Measurements from ENCODE around the gene NBEA.

DNA sequence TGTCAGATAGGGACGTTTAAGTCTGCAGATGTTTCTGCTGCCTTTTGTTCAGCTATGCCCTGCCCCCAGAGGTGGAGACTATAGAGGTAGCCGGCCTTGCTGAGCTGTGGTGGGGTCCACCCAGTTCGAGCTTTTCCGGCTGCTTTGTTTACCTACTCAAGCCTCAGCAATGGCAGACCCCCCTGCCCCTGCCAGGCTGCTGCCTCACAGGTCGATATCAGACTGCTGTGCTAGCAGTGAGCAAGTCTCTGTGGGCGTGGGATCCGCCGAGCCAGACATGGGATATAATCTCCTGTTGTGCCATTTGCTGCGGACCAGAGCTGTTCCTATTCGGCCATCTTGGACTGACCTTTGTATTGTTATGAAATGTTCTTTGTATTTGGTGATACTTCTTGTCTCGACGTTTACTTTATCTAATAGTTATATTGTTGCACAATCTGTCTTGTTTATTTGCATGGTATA, 46.3 kb downstream of the NBEA start:
- TF ChIP-seq EZH2 (IDR thresholded peaks at IDR 0.05; ENCODE audit: borderline replicate concordance) (no peak), EZH2phosphoT487 (IDR thresholded peaks at IDR 0.05; ENCODE audit: low read depth, severe bottlenecking, unreplicated experiment) (no peak)
- TF ChIP-seq, protein P1, sequence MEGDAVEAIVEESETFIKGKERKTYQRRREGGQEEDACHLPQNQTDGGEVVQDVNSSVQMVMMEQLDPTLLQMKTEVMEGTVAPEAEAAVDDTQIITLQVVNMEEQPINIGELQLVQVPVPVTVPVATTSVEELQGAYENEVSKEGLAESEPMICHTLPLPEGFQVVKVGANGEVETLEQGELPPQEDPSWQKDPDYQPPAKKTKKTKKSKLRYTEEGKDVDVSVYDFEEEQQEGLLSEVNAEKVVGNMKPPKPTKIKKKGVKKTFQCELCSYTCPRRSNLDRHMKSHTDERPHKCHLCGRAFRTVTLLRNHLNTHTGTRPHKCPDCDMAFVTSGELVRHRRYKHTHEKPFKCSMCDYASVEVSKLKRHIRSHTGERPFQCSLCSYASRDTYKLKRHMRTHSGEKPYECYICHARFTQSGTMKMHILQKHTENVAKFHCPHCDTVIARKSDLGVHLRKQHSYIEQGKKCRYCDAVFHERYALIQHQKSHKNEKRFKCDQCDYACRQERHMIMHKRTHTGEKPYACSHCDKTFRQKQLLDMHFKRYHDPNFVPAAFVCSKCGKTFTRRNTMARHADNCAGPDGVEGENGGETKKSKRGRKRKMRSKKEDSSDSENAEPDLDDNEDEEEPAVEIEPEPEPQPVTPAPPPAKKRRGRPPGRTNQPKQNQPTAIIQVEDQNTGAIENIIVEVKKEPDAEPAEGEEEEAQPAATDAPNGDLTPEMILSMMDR (IDR thresholded peaks at IDR 0.05; ENCODE audit: poor library complexity), result no peak

All from hepatocyte (in vitro differentiated cells).